Immature natural killer cell (primary cell): ENCODE measurements around the gene PIAS1. TPM values are rescaled to one million over a fixed set of nuclear protein-coding genes. Genes with fewer than 3 reads are reported as not detected.
"Not testable (repeated sequence)": the region's sequence is repeated elsewhere in the genome, so short reads cannot be mapped to it uniquely, and the experiment has no call there.

Experiments
- DNase-seq, 3 donors: peaks; one replicate each; pipeline ENCODE4 v3.0.0; 2022; ENCODE audit warnings: mixed read lengths in 1 of 3
- H3K27ac Mint-ChIP-seq, 6 donors: one replicate each; pipeline ENCODE4 v1.8.0; 2020; ENCODE audit warnings: mixed read lengths in 6 of 6, mild to moderate bottlenecking in 5 of 6, inconsistent platforms in 4 of 6, moderate library complexity in 3 of 6
- H3K27me3 Mint-ChIP-seq, 3 donors: one replicate each; pipeline ENCODE4 v1.8.0; 2020 to 2021; ENCODE audit warnings: low read depth in 3 of 3, mild to moderate bottlenecking in 3 of 3, mixed read lengths in 3 of 3, moderate library complexity in 3 of 3, inconsistent platforms in 1 of 3
- H3K36me3 Mint-ChIP-seq, 3 donors: one replicate each; pipeline ENCODE4 v1.8.0; 2020; ENCODE audit warnings: mixed read lengths in 3 of 3, inconsistent platforms in 2 of 3, mild to moderate bottlenecking in 2 of 3
- H3K4me1 Mint-ChIP-seq, 2 donors: one replicate each; pipeline ENCODE4 v1.8.0; 2020; ENCODE audit warnings: inconsistent platforms in 2 of 2, mild to moderate bottlenecking in 2 of 2, mixed read lengths in 2 of 2, moderate library complexity in 1 of 2
- H3K4me3 Mint-ChIP-seq, 5 donors: one replicate each; pipeline ENCODE4 v1.8.0; 2020; ENCODE audit warnings: mild to moderate bottlenecking in 5 of 5, mixed read lengths in 5 of 5, inconsistent platforms in 3 of 5, moderate library complexity in 3 of 5
- H3K9me3 Mint-ChIP-seq, 6 donors: one replicate each; pipeline ENCODE4 v1.8.0; 2020; ENCODE audit warnings: mild to moderate bottlenecking in 6 of 6, mixed read lengths in 6 of 6, inconsistent platforms in 4 of 6, moderate library complexity in 3 of 6
- polyA plus RNA-seq, 3 donors: library from polyadenylated mRNA; unstranded; fragments of 300-500 nt; fragmentation: Illumina TruSeq; gene quantifications; one replicate each; pipeline ENCODE4 v1.2.3, GENCODE V29; 2021

The PIAS1 gene
- polyA plus RNA-seq, 3 donors from 2014 or later = 84.1 to 138 (median 112) TPM

DNA sequence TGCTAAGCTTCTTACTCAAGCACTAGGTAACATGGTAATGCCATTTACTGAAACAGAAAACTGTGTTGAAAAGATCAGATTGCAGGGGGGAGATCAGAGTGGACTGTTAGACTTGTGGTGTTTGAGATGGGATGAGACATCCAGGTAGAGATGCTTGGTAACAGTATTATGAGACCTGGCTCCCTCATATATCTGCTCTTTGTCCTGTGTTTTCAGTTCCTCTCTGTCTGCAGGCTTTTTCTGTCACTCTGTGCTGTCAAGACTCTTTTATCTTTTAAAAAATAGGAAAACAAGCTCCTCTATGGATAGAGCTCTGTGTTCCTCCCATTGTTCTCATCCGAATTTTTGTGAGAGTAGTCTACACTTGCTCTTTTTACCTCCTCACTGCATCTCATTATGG lies 103.0 kb downstream of the PIAS1 start:
- Mint-ChIP-seq H3K4me3 (no peak overlapping the region), H3K27ac (no peak overlapping the region), H3K27me3 (peaks cover 0 to 2% (median 0%) of the 10 kb centered on the region in 3 donors), H3K36me3 (peaks cover 18 to 26% (median 21%) of the 10 kb centered on the region in 3 donors), H3K4me1 (peaks cover 0 to 7% of the 10 kb centered on the region in 2 donors), H3K9me3 (no peaks in the 10 kb centered on the region)
- no peak for DNase-seq

DNA sequence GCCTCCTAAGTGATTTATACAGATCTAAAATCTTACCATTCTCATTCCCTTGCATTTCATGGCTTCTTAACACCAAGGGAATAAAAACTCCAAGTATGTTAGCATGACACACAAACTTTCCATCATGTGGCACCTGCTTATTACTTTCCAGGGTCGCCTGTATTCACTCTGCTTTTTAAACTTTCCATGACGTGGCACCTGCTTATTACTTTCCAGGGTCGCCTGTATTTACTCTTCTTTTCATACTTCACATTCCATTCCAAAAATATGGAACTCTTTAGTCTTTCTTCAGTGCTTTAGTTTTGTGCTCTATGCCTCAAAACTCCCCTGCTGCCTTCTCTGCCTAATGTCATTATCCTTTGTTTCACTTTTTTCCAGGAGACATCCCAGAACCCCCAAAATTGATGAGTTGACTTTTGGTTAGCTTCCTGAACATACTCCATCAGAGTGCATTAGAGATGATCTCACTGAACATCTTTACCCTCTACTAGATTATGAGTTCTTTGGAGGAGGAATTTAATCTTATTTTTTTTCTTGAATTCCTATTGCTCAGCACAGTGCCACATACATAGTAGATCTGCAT lies 104.0 kb downstream of the PIAS1 start:
- Mint-ChIP-seq H3K36me3 (peaks cover 15 to 33% (median 25%) of the 10 kb centered on the region in 3 donors), H3K4me1 (no peaks in the 10 kb centered on the region), H3K27me3 (no peaks in the 10 kb centered on the region), H3K4me3 (no peak overlapping the region), H3K27ac (no peak overlapping the region), H3K9me3 (no peaks in the 10 kb centered on the region)
- no peak for DNase-seq

DNA sequence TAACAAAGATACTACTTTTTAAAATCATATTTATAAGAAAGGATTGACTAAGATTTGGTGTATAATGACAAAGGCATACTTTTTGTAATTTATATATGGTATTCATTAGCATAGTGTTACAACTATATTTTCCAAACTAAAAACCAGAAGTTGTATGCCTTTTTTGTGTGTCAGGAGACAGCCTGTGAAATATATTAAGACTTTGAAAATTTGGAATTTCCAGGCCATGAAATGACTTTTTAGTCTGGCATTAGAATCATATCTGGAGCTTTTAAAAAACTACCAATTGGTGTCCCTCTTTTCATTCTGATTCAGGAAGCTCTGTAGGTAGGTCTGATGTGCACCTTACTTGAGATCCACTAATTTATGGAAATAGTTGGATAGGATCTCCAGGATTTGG lies 109.1 kb downstream of the PIAS1 start:
- no peaks in the 10 kb centered on the region for H3K9me3 Mint-ChIP-seq
- H3K4me1 Mint-ChIP-seq = no peaks in the 10 kb centered on the region
- no peak for DNase-seq
- no peak overlapping the region for H3K4me3 Mint-ChIP-seq
- H3K36me3 Mint-ChIP-seq = peaks cover 9 to 28% (median 15%) of the 10 kb centered on the region in 3 donors
- peaks cover 0 to 1% (median 0%) of the 10 kb centered on the region in 3 donors for H3K27me3 Mint-ChIP-seq
- H3K27ac Mint-ChIP-seq = peak overlapping the region in 1 of 6 donors; percentile 47

DNA sequence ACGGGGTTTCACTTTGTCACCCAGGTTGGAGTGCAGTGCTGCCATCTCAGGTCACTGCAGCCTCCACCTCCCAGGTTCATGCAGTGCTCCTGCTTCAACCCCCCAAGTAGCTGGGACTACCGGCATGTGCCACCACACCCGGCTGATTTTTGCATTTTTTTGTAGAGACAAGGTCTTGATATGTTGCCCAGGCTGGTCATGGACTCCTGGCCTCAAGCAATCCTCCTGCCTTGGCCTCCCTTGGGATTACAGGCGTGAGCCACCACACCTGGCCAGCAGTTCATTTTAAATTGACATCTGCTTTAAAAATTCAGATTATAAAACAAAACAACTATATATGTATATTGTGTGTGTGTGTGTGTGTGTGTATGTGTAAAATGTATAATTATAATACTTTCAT lies 112.7 kb downstream of the PIAS1 start:
- H3K36me3 Mint-ChIP-seq = peaks cover 0 to 15% (median 7%) of the 10 kb centered on the region in 3 donors
- peak overlapping the region in 1 of 6 donors; percentile 30 for H3K27ac Mint-ChIP-seq
- DNase-seq = no peak
- H3K4me1 Mint-ChIP-seq = no peaks in the 10 kb centered on the region
- peaks cover 0 to 1% (median 0%) of the 10 kb centered on the region in 3 donors for H3K27me3 Mint-ChIP-seq
- no peak overlapping the region for H3K4me3 Mint-ChIP-seq
- H3K9me3 Mint-ChIP-seq = no peaks in the 10 kb centered on the region

DNA sequence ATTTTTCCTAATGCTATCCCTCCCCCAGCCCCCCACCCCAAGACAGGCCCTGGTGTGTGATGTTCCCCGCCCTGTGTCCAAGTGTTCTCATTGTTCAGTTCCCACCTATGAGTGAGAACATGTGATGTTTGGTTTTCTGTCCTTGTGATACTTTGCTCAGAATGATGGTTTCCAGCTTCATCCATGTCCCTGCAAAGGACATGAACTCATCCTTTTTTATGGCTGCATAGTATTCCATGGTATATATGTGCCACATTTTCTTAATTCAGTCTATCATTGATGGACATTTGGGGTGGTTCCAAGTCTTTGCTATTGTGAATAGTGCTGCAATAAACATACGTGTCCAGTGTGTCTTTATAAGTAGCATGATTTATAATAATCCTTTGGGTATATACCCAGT lies 117.9 kb downstream of the PIAS1 start:
- peaks cover 6 to 25% (median 8%) of the 10 kb centered on the region in 3 donors for H3K36me3 Mint-ChIP-seq
- not testable (repeated sequence) for H3K9me3 Mint-ChIP-seq, H3K27me3 Mint-ChIP-seq, H3K27ac Mint-ChIP-seq, DNase-seq, H3K4me1 Mint-ChIP-seq, H3K4me3 Mint-ChIP-seq

DNA sequence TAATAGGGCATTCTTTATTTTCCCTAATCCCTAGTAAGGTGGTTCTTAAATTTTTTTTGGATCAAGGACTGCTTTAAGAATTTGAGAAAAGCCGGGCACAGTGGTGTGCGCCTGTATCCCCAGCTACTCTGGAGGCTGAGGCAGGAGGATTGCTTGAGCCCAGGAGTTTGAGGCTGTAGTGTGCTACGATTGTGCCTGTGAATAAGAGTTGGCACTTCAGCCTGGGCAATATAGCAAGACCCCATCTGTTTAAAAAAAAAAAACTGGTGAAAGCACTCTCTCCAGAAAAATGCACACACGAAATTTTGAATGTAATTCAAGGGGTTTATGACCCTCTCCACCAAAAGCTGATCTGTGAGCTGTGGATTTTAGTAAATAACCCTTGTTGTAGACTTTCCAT lies 119.0 kb downstream of the PIAS1 start:
- H3K27me3 Mint-ChIP-seq = no peaks in the 10 kb centered on the region
- H3K9me3 Mint-ChIP-seq = no peaks in the 10 kb centered on the region

DNA sequence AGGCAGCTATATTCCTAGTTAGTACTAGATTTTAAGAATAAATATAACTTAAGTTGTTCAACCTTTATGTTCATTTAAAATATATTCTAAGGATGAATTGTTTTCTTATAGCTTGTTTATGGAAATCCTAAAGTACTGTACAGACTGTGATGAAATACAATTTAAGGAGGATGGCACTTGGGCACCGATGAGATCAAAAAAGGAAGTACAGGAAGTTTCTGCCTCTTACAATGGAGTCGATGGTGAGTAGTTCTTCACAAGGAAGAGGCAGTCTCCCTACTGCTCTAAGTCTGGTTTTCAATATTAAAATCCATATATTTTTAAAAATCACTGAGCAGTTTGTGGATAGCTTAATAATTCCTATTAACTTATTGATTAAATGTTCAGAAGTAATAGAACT lies 121.4 kb downstream of the PIAS1 start:
- Mint-ChIP-seq H3K36me3 (peaks cover 11 to 37% (median 12%) of the 10 kb centered on the region in 3 donors), H3K4me1 (peaks cover 0 to 7% of the 10 kb centered on the region in 2 donors), H3K27ac (no peak overlapping the region), H3K4me3 (no peak overlapping the region), H3K9me3 (no peaks in the 10 kb centered on the region), H3K27me3 (no peaks in the 10 kb centered on the region)
- no peak for DNase-seq

More for the DNA sequence above, 119.0 kb downstream of the PIAS1 start:
- DNase-seq = no peak
- Mint-ChIP-seq H3K4me3 (no peak overlapping the region), H3K27ac (no peak overlapping the region), H3K36me3 (peaks cover 11 to 32% (median 12%) of the 10 kb centered on the region in 3 donors), H3K4me1 (peaks cover 0 to 6% of the 10 kb centered on the region in 2 donors)

DNA sequence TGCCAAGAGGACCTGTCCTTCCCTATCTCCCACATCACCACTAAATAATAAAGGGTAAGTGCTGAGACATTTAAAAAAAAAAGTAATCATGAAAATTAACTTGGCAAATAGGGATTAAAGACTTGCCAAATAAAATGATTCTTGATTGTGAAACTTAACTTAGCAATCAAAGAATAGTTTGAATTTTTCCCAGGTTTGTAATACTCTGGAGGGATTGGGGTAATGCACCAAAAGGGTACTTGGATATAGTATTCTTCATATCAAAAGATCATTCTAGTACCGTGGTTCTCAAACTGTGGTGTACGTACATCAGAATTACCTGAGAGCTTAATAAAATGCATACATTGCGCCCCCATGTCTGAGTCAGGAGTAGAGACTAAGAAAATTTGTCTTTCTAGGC lies 122.5 kb downstream of the PIAS1 start:
- no peak for DNase-seq
- H3K9me3 Mint-ChIP-seq = no peaks in the 10 kb centered on the region
- peak overlapping the region in 2 of 6 donors; percentile 19 to 35 for H3K27ac Mint-ChIP-seq
- peaks cover 0 to 7% of the 10 kb centered on the region in 2 donors for H3K4me1 Mint-ChIP-seq
- H3K27me3 Mint-ChIP-seq = no peaks in the 10 kb centered on the region
- peaks cover 11 to 43% (median 12%) of the 10 kb centered on the region in 3 donors for H3K36me3 Mint-ChIP-seq
- no peak overlapping the region for H3K4me3 Mint-ChIP-seq

DNA sequence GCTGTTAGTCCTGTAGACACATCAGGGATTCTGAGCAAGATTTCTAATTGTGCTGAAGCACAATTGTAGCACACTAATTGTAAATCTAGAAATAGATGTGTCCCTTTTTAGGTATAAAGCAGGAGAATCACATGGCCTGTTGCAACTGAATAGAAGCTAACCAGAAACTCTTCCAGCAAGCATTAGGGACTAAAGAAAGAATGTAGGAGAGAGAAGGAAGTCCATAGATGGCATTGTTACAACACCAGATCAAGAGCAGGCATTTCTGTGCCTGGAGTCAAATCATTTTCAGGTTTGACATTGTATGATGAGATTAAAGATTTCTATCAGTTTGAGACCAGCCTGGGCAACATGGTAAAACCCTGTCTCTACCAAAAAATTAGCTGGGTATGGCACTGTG lies 123.6 kb downstream of the PIAS1 start:
- Mint-ChIP-seq H3K9me3 (no peaks in the 10 kb centered on the region), H3K27ac (peak overlapping the region in 1 of 6 donors; percentile 20), H3K4me1 (peaks cover 0 to 7% of the 10 kb centered on the region in 2 donors), H3K36me3 (peaks cover 10 to 35% (median 17%) of the 10 kb centered on the region in 3 donors), H3K4me3 (no peak overlapping the region), H3K27me3 (peaks cover 0 to 3% (median 0%) of the 10 kb centered on the region in 3 donors)
- DNase-seq = no peak

DNA sequence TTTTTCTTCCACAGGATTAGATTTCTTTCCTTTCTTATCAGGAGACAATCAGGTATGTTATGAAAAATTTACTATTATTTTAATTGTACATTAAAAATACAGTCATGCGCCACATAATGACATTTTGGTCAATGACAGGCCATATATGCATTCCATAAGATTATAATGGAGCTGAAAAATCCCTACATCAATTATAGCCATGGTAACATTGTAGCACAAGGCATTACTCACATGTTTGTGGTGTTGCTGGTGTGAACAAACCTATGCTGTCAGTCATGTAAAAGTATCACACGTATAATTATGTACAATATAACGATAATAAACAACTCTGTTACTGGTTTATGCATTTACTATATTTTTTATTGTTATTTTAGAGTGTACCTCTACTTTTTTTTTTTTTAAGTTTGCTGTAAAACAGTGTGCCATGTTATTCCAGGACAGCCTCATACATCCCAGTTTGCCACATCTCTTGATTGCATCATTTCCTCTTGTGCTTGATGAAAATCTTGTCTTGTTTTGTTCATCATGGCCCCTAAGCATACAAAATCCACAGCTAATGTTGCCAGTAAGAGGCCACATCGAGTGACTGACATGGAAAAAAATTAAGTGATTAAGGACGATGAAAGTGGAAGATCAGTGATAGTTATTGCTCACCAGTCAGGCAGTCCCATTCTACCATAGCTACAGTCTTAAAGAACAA lies 129.7 kb downstream of the PIAS1 start:
- no peak for DNase-seq
- H3K4me3 Mint-ChIP-seq = no peak overlapping the region
- no peaks in the 10 kb centered on the region for H3K4me1 Mint-ChIP-seq
- no peaks in the 10 kb centered on the region for H3K9me3 Mint-ChIP-seq
- H3K36me3 Mint-ChIP-seq = peaks cover 24 to 49% (median 37%) of the 10 kb centered on the region in 3 donors
- peak overlapping the region in 1 of 6 donors; percentile 21 for H3K27ac Mint-ChIP-seq
- peaks cover 0 to 5% (median 2%) of the 10 kb centered on the region in 3 donors for H3K27me3 Mint-ChIP-seq

DNA sequence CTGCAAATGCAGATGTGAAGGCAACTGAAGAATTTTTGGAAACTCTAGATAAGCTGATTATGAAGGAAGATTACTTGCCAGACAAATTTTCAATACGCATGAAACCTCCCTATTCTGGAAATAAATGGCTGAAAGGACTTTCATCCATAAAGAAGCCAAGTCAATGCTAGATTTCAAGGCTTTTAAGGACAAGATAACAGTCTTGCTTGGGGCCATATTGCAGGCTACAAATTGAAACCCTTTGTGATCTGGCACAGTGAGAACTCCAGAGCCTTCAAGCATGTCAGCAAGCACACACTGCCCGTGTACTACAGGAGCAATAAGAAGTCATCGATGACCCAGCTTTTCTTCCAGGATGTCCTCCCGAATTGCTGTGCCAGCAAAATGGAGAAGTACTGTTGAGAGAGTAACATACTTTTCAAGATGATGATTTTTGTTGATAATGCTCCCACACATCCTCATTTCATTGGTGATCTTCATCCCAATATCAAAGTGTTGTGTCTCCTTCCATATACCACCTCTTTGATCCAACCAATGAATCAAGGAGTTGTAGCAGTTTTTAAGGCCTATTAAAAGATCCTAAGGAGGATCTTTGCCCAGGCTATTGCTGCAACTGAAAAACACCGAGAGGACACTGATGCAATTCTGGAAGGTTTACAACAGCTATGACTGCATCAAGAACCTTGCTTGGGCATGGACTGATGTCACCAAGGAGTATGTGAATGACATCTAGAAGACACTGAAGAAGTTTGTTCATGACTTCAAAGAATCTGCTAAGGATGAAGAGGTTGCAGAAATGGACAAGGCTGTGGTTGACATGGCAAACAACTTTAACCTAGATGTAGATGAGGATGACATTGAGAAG lies 130.7 kb downstream of the PIAS1 start:
- Mint-ChIP-seq H3K4me1 (no peaks in the 10 kb centered on the region), H3K27ac (peak overlapping the region in 2 of 6 donors; percentile 21 to 55), H3K36me3 (peaks cover 24 to 51% (median 42%) of the 10 kb centered on the region in 3 donors), H3K27me3 (peaks cover 0 to 5% (median 2%) of the 10 kb centered on the region in 3 donors), H3K9me3 (no peaks in the 10 kb centered on the region), H3K4me3 (no peak overlapping the region)
- DNase-seq = no peak

DNA sequence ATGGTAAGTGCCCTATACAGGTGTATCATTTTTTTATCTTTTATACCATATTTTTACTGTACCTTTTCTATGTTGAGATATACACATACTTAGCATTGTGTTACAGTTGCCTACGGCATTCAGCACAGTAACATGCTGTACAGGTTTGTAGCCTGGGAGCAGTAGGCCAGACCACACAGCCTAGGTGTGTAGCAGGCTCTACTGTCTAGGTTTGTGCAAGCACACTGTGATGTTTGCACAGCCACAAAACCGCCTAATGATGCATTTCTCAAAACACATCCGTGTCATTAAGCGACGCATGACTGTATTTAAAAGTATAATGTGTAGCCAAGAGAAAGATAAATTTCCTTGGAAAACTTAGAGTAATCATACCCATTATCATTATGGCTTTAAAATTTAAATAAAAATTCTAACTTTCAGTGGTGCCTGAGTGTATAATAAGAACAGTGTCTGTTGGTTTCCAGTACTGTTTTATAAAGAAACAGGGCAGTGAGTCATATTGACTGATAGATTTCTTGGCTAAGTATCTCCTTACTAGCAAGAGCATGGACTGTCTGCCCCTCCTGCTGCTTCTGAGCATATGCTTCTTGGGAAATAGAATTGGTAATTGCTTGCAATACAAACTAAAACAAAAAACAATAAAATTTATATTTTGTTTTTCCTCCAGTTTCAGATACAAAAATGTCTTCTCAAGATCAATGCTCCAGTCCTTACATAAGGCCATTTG lies 132.7 kb downstream of the PIAS1 start:
- Mint-ChIP-seq H3K4me1 (no peaks in the 10 kb centered on the region), H3K27me3 (peaks cover 0 to 5% (median 2%) of the 10 kb centered on the region in 3 donors), H3K9me3 (no peaks in the 10 kb centered on the region), H3K27ac (peak overlapping the region in 1 of 6 donors; percentile 14), H3K36me3 (peaks cover 24 to 49% (median 47%) of the 10 kb centered on the region in 3 donors), H3K4me3 (no peak overlapping the region)
- DNase-seq = no peak

DNA sequence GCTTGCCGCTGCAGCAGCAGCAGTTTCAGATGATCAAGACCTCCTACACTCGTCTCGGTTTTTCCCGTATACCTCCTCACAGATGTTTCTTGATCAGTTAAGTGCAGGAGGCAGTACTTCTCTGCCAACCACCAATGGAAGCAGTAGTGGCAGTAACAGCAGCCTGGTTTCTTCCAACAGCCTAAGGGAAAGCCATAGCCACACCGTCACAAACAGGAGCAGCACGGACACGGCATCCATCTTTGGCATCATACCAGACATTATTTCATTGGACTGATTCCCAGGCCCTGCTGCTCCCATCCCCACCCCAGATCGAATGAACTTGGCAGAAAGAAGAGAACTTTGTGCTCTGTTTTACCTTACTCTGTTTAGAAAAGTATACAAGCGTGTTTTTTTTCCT lies 133.4 kb downstream of the PIAS1 start:
- H3K9me3 Mint-ChIP-seq = no peaks in the 10 kb centered on the region
- H3K36me3 Mint-ChIP-seq = peaks cover 24 to 54% (median 43%) of the 10 kb centered on the region in 3 donors
- no peaks in the 10 kb centered on the region for H3K4me1 Mint-ChIP-seq
- no peak overlapping the region for H3K27ac Mint-ChIP-seq
- H3K27me3 Mint-ChIP-seq = peaks cover 0 to 2% (median 2%) of the 10 kb centered on the region in 3 donors
- no peak for DNase-seq
- H3K4me3 Mint-ChIP-seq = no peak overlapping the region
